HEK293 (cell line): ENCODE measurements around the gene MYCBPAP.

Experiments
- CTCF ChIA-PET: fragments of 350-600 bp; formaldehyde crosslinking; extraction: SDS; loops from one replicate; lab custom pipeline; 2021; ENCODE audit warnings: antibody characterized with exemption; lab: Yijun Ruan, JAX
- POLR2A ChIA-PET: fragments of 300-600 bp; formaldehyde crosslinking; extraction: SDS; loops from one replicate; lab custom pipeline; 2020; ENCODE audit warnings: antibody characterized with exemption, inconsistent platforms; lab: Yijun Ruan, JAX
- H3K27ac ChIP-seq: fragments of 200-500 bp; sonication (Bioruptor generic); 2 replicates; pipeline ENCODE4 v1.5.1; 2014; ENCODE audit warnings: low read depth, low read length, control low read depth, inconsistent platforms; ENCODE audit errors: extremely low read depth
- H3K36me3 ChIP-seq, 2 experiments: fragments of 200-500 bp in 1 of 2; sonication (Bioruptor generic) in 1 of 2; 1 replicate in 1 of 2; 2 replicates in 1 of 2; pipeline ENCODE4 v1.5.1; 2014 to 2017; ENCODE audit warnings: inconsistent platforms in 2 of 2, low read length in 2 of 2; ENCODE audit not compliant: control insufficient read depth in 2 of 2, insufficient read depth in 1 of 2
- H3K4me1 ChIP-seq: fragments of 200-500 bp; sonication (Bioruptor generic); 2 replicates; pipeline ENCODE4 v1.5.1; 2014; ENCODE audit warnings: mild to moderate bottlenecking, low read length, inconsistent platforms; ENCODE audit not compliant: control insufficient read depth, insufficient read depth
- H3K4me3 ChIP-seq: 2 replicates; pipeline ENCODE4 v1.5.1; 2011; ENCODE audit warnings: low read depth, mild to moderate bottlenecking, control low read depth, low read length, moderate library complexity
- H3K9me3 ChIP-seq: fragments of 200-500 bp; sonication (Bioruptor generic); 2 replicates; pipeline ENCODE4 v1.5.1; 2014; ENCODE audit warnings: low read depth, low read length, inconsistent platforms; ENCODE audit not compliant: control insufficient read depth, insufficient read depth
- EGR2 ChIP-seq: fragments of 450-650 bp; formaldehyde crosslinking; IDR thresholded peaks from 2 replicates; pipeline ENCODE4 v1.5.1; 2016; ENCODE audit warnings: low read depth, missing biosample characterization, missing genetic modification characterization
- GLI4 ChIP-seq: fragments of 450-650 bp; formaldehyde crosslinking; IDR thresholded peaks from 2 replicates; pipeline ENCODE4 v1.5.1; 2016; ENCODE audit warnings: missing biosample characterization, missing genetic modification characterization
- KLF10 ChIP-seq: fragments of 450-650 bp; IDR thresholded peaks from 2 replicates; pipeline ENCODE4 v1.5.1; 2018; ENCODE audit warnings: missing biosample characterization, mild to moderate bottlenecking, missing genetic modification characterization
- KLF8 ChIP-seq: fragments of 450-650 bp; formaldehyde crosslinking; IDR thresholded peaks from 2 replicates; pipeline ENCODE4 v1.5.1; 2016; ENCODE audit warnings: missing biosample characterization, missing genetic modification characterization
- MEIS1 ChIP-seq: sonication (generic); formaldehyde crosslinking; IDR thresholded peaks from 2 replicates; pipeline ENCODE4 v1.8.1; 2022; ENCODE audit warnings: missing genetic modification reagents, mild to moderate bottlenecking, borderline replicate concordance
- ZBTB11 ChIP-seq: fragments of 450-650 bp; formaldehyde crosslinking; conservative IDR thresholded peaks from 2 replicates; pipeline ENCODE4 v1.5.1; 2016; ENCODE audit warnings: low read depth, missing biosample characterization, missing genetic modification characterization
- ZBTB7A ChIP-seq: fragments of 450-650 bp; formaldehyde crosslinking; IDR thresholded peaks from 2 replicates; pipeline ENCODE4 v1.5.1; 2016; ENCODE audit warnings: low read depth, missing biosample characterization, missing genetic modification characterization
- ZFP41 ChIP-seq: fragments of 450-650 bp; formaldehyde crosslinking; IDR thresholded peaks from 2 replicates; pipeline ENCODE4 v1.5.1; 2016; ENCODE audit warnings: missing biosample characterization, missing genetic modification characterization, borderline replicate concordance
- ZNF133 ChIP-seq: fragments of 450-650 bp; formaldehyde crosslinking; IDR thresholded peaks from 2 replicates; pipeline ENCODE4 v1.5.1; 2016; ENCODE audit warnings: missing biosample characterization, missing genetic modification characterization
- ZNF19 ChIP-seq: fragments of 450-650 bp; formaldehyde crosslinking; IDR thresholded peaks from 2 replicates; pipeline ENCODE4; 2016; ENCODE audit warnings: missing biosample characterization, missing genetic modification characterization, low read depth
- ZNF2 ChIP-seq: fragments of 450-650 bp; formaldehyde crosslinking; IDR thresholded peaks from 2 replicates; pipeline ENCODE4 v1.5.1; 2016; ENCODE audit warnings: missing biosample characterization, missing genetic modification characterization
- ZNF211 ChIP-seq: fragments of 450-650 bp; formaldehyde crosslinking; IDR thresholded peaks from 2 replicates; pipeline ENCODE4 v1.5.1; 2016; ENCODE audit warnings: low read depth, missing biosample characterization, missing genetic modification characterization
- ZNF239 ChIP-seq: fragments of 450-650 bp; formaldehyde crosslinking; IDR thresholded peaks from 2 replicates; pipeline ENCODE4 v1.5.1; 2016; ENCODE audit warnings: missing biosample characterization, missing genetic modification characterization
- ZNF341 ChIP-seq: fragments of 450-650 bp; formaldehyde crosslinking; IDR thresholded peaks from 2 replicates; pipeline ENCODE4; 2016; ENCODE audit warnings: low read depth, missing biosample characterization, missing genetic modification characterization
- ZNF449 ChIP-seq: fragments of 450-650 bp; formaldehyde crosslinking; IDR thresholded peaks from 2 replicates; pipeline ENCODE4 v1.5.1; 2017; ENCODE audit warnings: missing biosample characterization, mild to moderate bottlenecking, missing genetic modification characterization, moderate library complexity
- ZNF473 ChIP-seq: fragments of 450-650 bp; formaldehyde crosslinking; IDR thresholded peaks from 2 replicates; pipeline ENCODE4 v1.5.1; 2017; ENCODE audit warnings: missing biosample characterization, missing genetic modification characterization
- ZNF530 ChIP-seq: fragments of 450-650 bp; formaldehyde crosslinking; IDR thresholded peaks from 2 replicates; pipeline ENCODE4 v1.5.1; 2016; ENCODE audit warnings: low read depth, missing biosample characterization, missing genetic modification characterization
- ZNF560 ChIP-seq: fragments of 450-650 bp; formaldehyde crosslinking; IDR thresholded peaks from 2 replicates; pipeline ENCODE4 v1.5.1; 2017; ENCODE audit warnings: missing biosample characterization, missing genetic modification characterization, borderline replicate concordance
- ZNF626 ChIP-seq: fragments of 450-650 bp; sonication (Bioruptor Pico); formaldehyde crosslinking; IDR thresholded peaks from 2 replicates; pipeline ENCODE4 v1.5.1; 2018; ENCODE audit warnings: missing biosample characterization, missing genetic modification characterization, inconsistent platforms
- ZNF645 ChIP-seq: fragments of 450-650 bp; formaldehyde crosslinking; IDR thresholded peaks from 2 replicates; pipeline ENCODE4; 2016; ENCODE audit warnings: missing biosample characterization, missing genetic modification characterization
- ZNF654 ChIP-seq: fragments of 450-650 bp; formaldehyde crosslinking; IDR thresholded peaks from 2 replicates; pipeline ENCODE4 v1.5.1; 2016; ENCODE audit warnings: low read depth, missing biosample characterization, missing genetic modification characterization
- ZSCAN30 ChIP-seq: fragments of 450-650 bp; IDR thresholded peaks from 2 replicates; pipeline ENCODE4 v1.5.1; 2018; ENCODE audit warnings: missing biosample characterization, mild to moderate bottlenecking, missing genetic modification characterization, moderate library complexity
- ZSCAN4 ChIP-seq: fragments of 450-650 bp; formaldehyde crosslinking; IDR thresholded peaks from 2 replicates; pipeline ENCODE4 v1.5.1; 2017; ENCODE audit warnings: missing biosample characterization, missing genetic modification characterization
- TF ChIP-seq, protein P1 (sequence below): fragments of 450-650 bp; formaldehyde crosslinking; IDR thresholded peaks from 2 replicates; pipeline ENCODE4 v1.5.1; 2017; ENCODE audit warnings: missing biosample characterization, missing genetic modification characterization
- TF ChIP-seq, protein P2 (sequence below): fragments of 450-650 bp; formaldehyde crosslinking; IDR thresholded peaks from 2 replicates; pipeline ENCODE4 v1.5.1; 2016; ENCODE audit warnings: missing biosample characterization, missing genetic modification characterization

Gene MYCBPAP

GRCh38 chr17:50560185-50560824, 52.1 kb downstream of the MYCBPAP start, which contains the start of gene CACNA1G:
Gene CACNA1G (plus strand): TSS chr17:50560715. CDS start chr17:50561460, 745 bp downstream.
- peaks cover 5% of the 10 kb centered on the region; the same call in 1 of the 2 replicates for H3K4me1 ChIP-seq
- no peak within 1 kb of the TSS; the same call in 1 of the 2 replicates for H3K27ac ChIP-seq
- ChIA-PET POLR2A (interaction anchor here (0.6 to 1.7 kb wide), 12 partner anchors 10 to 306 kb away, joined by 3 to 13 read pairs (median 5); partner anchors contain the start of genes LUC7L3, SPATA20 and TOB1), CTCF (interaction anchor here (0.8 to 3.4 kb wide), 8 partner anchors 10 to 222 kb away, joined by 3 to 24 read pairs (median 5); partner anchors contain the start of gene SPATA20)
- no peaks in the 10 kb centered on the region for H3K9me3 ChIP-seq
- peaks cover 0 to 7% of the 10 kb centered on the region in 2 experiments; a peak in 1 of 3 replicates for H3K36me3 ChIP-seq
- H3K4me3 ChIP-seq: peak within 1 kb of the TSS; percentile 38
- TF ChIP-seq ZNF473 (tag by site-specific recombination): no peak
- no peak for TF ChIP-seq ZNF133 (tag by site-specific recombination)
- no peak for TF ChIP-seq ZNF341 (tag by site-specific recombination)
- no peak for TF ChIP-seq ZNF645 (tag by site-specific recombination)
- TF ChIP-seq, protein P1, sequence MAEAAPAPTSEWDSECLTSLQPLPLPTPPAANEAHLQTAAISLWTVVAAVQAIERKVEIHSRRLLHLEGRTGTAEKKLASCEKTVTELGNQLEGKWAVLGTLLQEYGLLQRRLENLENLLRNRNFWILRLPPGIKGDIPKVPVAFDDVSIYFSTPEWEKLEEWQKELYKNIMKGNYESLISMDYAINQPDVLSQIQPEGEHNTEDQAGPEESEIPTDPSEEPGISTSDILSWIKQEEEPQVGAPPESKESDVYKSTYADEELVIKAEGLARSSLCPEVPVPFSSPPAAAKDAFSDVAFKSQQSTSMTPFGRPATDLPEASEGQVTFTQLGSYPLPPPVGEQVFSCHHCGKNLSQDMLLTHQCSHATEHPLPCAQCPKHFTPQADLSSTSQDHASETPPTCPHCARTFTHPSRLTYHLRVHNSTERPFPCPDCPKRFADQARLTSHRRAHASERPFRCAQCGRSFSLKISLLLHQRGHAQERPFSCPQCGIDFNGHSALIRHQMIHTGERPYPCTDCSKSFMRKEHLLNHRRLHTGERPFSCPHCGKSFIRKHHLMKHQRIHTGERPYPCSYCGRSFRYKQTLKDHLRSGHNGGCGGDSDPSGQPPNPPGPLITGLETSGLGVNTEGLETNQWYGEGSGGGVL: peak; percentile 88
- 0 out of 2 replicates have a peak, but pooled peaks have one; percentile 24 for TF ChIP-seq ZBTB7A (tag by site-specific recombination)
- peak; percentile 78 for TF ChIP-seq KLF10
- no peak for TF ChIP-seq ZNF2 (tag by site-specific recombination)
- no peak for TF ChIP-seq MEIS1 (CRISPR knock-in tag)
- TF ChIP-seq EGR2 (tag by site-specific recombination): no peak
- TF ChIP-seq KLF8 (tag by site-specific recombination): peak; percentile 57; the same call in 1 of the 2 replicates
- no peak for TF ChIP-seq GLI4 (tag by site-specific recombination)
- no peak for TF ChIP-seq ZNF654 (tag by site-specific recombination)
- TF ChIP-seq ZNF449 (tag by site-specific recombination): no peak
- TF ChIP-seq ZNF560 (tag by site-specific recombination): no peak
- TF ChIP-seq ZBTB11 (tag by site-specific recombination): no peak
- TF ChIP-seq ZNF626 (tag by site-specific recombination): no peak
- no peak for TF ChIP-seq ZFP41 (tag by site-specific recombination)
- no peak for TF ChIP-seq ZSCAN4
- TF ChIP-seq ZNF530 (tag by site-specific recombination): no peak
- TF ChIP-seq, protein P2, sequence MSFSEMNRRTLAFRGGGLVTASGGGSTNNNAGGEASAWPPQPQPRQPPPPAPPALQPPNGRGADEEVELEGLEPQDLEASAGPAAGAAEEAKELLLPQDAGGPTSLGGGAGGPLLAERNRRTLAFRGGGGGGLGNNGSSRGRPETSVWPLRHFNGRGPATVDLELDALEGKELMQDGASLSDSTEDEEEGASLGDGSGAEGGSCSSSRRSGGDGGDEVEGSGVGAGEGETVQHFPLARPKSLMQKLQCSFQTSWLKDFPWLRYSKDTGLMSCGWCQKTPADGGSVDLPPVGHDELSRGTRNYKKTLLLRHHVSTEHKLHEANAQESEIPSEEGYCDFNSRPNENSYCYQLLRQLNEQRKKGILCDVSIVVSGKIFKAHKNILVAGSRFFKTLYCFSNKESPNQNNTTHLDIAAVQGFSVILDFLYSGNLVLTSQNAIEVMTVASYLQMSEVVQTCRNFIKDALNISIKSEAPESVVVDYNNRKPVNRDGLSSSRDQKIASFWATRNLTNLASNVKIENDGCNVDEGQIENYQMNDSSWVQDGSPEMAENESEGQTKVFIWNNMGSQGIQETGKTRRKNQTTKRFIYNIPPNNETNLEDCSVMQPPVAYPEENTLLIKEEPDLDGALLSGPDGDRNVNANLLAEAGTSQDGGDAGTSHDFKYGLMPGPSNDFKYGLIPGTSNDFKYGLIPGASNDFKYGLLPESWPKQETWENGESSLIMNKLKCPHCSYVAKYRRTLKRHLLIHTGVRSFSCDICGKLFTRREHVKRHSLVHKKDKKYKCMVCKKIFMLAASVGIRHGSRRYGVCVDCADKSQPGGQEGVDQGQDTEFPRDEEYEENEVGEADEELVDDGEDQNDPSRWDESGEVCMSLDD (tag by site-specific recombination): no peak; the same call in 1 of the 2 replicates
- TF ChIP-seq ZNF19 (tag by site-specific recombination): no peak
- TF ChIP-seq ZNF211 (tag by site-specific recombination): no peak
- TF ChIP-seq ZSCAN30 (tag by site-specific recombination): no peak
- TF ChIP-seq ZNF239 (tag by site-specific recombination): no peak
